WTC11 (cell line): ENCODE measurements around the gene CADM2.

Experiments
- ATF1 ChIP-seq: sonication (generic); formaldehyde crosslinking; IDR thresholded peaks from 2 replicates; pipeline ENCODE4 v1.8.1; 2023; ENCODE audit warnings: mild to moderate bottlenecking, moderate library complexity, missing genetic modification reagents
- ATF6 ChIP-seq: sonication (generic); formaldehyde crosslinking; IDR thresholded peaks from 2 replicates; pipeline ENCODE4 v1.8.1; 2023; ENCODE audit warnings: mild to moderate bottlenecking, missing genetic modification reagents
- CBFB ChIP-seq: sonication (generic); formaldehyde crosslinking; IDR thresholded peaks from 2 replicates; pipeline ENCODE4 v1.8.1; 2022; ENCODE audit warnings: mild to moderate bottlenecking, low read depth, missing genetic modification reagents
- CREB1 ChIP-seq: sonication (generic); formaldehyde crosslinking; IDR thresholded peaks from 2 replicates; pipeline ENCODE4 v1.8.0; 2023; ENCODE audit warnings: mild to moderate bottlenecking, missing genetic modification reagents
- ELF4 ChIP-seq: sonication (generic); formaldehyde crosslinking; IDR thresholded peaks from 2 replicates; pipeline ENCODE4 v1.8.1; 2022; ENCODE audit warnings: low read depth, mild to moderate bottlenecking, moderate library complexity, missing genetic modification reagents
- ESRRA ChIP-seq: sonication (generic); formaldehyde crosslinking; IDR thresholded peaks from 2 replicates; pipeline ENCODE4 v1.8.1; 2022; ENCODE audit warnings: mild to moderate bottlenecking, missing genetic modification reagents, borderline replicate concordance
- ETV6 ChIP-seq: sonication (generic); formaldehyde crosslinking; IDR thresholded peaks from 2 replicates; pipeline ENCODE4 v1.8.1; 2022; ENCODE audit warnings: mild to moderate bottlenecking, missing genetic modification reagents
- FOXP4 ChIP-seq: sonication (generic); formaldehyde crosslinking; IDR thresholded peaks from 2 replicates; pipeline ENCODE4 v1.8.0; 2022; ENCODE audit warnings: mild to moderate bottlenecking, missing genetic modification reagents
- HMGA2 ChIP-seq: fragments of 250-450 bp; sonication (Bioruptor Pico); IDR thresholded peaks from 2 replicates; pipeline ENCODE4 v1.4.0; 2021; ENCODE audit warnings: mild to moderate bottlenecking, moderate library complexity
- IRF2 ChIP-seq: sonication (generic); formaldehyde crosslinking; IDR thresholded peaks from 2 replicates; pipeline ENCODE4 v1.8.0; 2022; ENCODE audit warnings: low read depth, missing genetic modification reagents, borderline replicate concordance
- ZMAT4 ChIP-seq: fragments of 250-450 bp; sonication (Bioruptor Pico); IDR thresholded peaks from 2 replicates; pipeline ENCODE4 v1.9.0; 2021; ENCODE audit warnings: mild to moderate bottlenecking
- ZNF138 ChIP-seq: sonication (generic); formaldehyde crosslinking; conservative IDR thresholded peaks from 2 replicates; pipeline ENCODE4 v1.8.1; 2022; ENCODE audit warnings: mild to moderate bottlenecking, moderate library complexity, missing genetic modification reagents
- TF ChIP-seq, protein P1 (sequence below): fragments of 200-600 bp; IDR thresholded peaks from 2 replicates; pipeline ENCODE4 v1.8.0; 2022; ENCODE audit warnings: antibody characterized with exemption
- TF ChIP-seq, protein P2 (sequence below): sonication (generic); formaldehyde crosslinking; IDR thresholded peaks from 2 replicates; pipeline ENCODE4 v1.8.1; 2023; ENCODE audit warnings: mild to moderate bottlenecking, missing genetic modification reagents, moderate library complexity

DNA sequence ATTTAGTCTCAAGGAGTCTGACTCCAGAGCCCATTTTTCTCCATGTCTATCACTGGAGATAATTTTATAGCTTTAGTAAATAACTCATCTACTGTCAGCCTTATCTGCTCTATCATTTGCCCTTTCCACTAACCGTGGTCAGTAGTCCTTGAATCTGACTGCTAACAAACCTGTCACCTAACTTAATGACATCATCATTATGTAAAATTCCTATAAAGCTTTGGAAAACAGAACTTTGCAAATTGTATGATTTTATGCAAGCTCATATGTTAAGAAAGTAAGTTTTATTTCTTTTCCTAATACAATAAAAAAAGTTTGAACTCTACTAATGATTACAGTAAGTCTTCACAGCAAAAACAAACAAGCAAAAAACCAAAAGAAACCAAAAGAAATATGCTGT is 293.9 kb downstream of the CADM2 start:
- TF ChIP-seq, protein P1, sequence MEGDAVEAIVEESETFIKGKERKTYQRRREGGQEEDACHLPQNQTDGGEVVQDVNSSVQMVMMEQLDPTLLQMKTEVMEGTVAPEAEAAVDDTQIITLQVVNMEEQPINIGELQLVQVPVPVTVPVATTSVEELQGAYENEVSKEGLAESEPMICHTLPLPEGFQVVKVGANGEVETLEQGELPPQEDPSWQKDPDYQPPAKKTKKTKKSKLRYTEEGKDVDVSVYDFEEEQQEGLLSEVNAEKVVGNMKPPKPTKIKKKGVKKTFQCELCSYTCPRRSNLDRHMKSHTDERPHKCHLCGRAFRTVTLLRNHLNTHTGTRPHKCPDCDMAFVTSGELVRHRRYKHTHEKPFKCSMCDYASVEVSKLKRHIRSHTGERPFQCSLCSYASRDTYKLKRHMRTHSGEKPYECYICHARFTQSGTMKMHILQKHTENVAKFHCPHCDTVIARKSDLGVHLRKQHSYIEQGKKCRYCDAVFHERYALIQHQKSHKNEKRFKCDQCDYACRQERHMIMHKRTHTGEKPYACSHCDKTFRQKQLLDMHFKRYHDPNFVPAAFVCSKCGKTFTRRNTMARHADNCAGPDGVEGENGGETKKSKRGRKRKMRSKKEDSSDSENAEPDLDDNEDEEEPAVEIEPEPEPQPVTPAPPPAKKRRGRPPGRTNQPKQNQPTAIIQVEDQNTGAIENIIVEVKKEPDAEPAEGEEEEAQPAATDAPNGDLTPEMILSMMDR = no peak
- TF ChIP-seq ZNF138 (CRISPR knock-in tag) = no peak
- TF ChIP-seq, protein P2, sequence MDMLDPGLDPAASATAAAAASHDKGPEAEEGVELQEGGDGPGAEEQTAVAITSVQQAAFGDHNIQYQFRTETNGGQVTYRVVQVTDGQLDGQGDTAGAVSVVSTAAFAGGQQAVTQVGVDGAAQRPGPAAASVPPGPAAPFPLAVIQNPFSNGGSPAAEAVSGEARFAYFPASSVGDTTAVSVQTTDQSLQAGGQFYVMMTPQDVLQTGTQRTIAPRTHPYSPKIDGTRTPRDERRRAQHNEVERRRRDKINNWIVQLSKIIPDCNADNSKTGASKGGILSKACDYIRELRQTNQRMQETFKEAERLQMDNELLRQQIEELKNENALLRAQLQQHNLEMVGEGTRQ (CRISPR knock-in tag) = no peak
- no peak for TF ChIP-seq IRF2 (CRISPR knock-in tag)
- TF ChIP-seq CREB1 (CRISPR knock-in tag) = no peak
- TF ChIP-seq ETV6 (CRISPR knock-in tag) = no peak
- no peak for TF ChIP-seq ATF1 (CRISPR knock-in tag)
- TF ChIP-seq ELF4 = no peak
- TF ChIP-seq ESRRA (CRISPR knock-in tag) = no peak
- no peak for TF ChIP-seq HMGA2 (CRISPR knock-in tag)
- no peak for TF ChIP-seq FOXP4
- TF ChIP-seq ATF6 (CRISPR knock-in tag) = no peak
- no peak for TF ChIP-seq ZMAT4 (CRISPR knock-in tag)
- no peak for TF ChIP-seq CBFB
